ENCODE measurements around the gene TUBGCP6.
A peak's percentile ranks its signal among the peaks of the same experiment; 100 is the strongest.

The TUBGCP6 gene

GRCh38 chr22:50226063-50226874 is 18.6 kb downstream of the TUBGCP6 start:
- Mint-ChIP-seq H3K27ac (peak overlapping the region; percentile 39), H3K27me3 (ENCODE audit: low read depth, poor library complexity) (peaks cover 10% of the 10 kb centered on the region), H3K36me3 (ENCODE audit: low read depth) (peaks cover 23% of the 10 kb centered on the region), H3K9me3 (no peaks in the 10 kb centered on the region), H3K4me3 (no peak overlapping the region), H3K4me1 (peaks cover 5% of the 10 kb centered on the region)
- TF ChIP-seq, protein P1, sequence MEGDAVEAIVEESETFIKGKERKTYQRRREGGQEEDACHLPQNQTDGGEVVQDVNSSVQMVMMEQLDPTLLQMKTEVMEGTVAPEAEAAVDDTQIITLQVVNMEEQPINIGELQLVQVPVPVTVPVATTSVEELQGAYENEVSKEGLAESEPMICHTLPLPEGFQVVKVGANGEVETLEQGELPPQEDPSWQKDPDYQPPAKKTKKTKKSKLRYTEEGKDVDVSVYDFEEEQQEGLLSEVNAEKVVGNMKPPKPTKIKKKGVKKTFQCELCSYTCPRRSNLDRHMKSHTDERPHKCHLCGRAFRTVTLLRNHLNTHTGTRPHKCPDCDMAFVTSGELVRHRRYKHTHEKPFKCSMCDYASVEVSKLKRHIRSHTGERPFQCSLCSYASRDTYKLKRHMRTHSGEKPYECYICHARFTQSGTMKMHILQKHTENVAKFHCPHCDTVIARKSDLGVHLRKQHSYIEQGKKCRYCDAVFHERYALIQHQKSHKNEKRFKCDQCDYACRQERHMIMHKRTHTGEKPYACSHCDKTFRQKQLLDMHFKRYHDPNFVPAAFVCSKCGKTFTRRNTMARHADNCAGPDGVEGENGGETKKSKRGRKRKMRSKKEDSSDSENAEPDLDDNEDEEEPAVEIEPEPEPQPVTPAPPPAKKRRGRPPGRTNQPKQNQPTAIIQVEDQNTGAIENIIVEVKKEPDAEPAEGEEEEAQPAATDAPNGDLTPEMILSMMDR (IDR thresholded peaks at IDR 0.05): no peak
- no peak for DNase-seq

GRCh38 chr22:50225200-50225969 is 19.4 kb downstream of the TUBGCP6 start:
- Mint-ChIP-seq H3K27me3 (ENCODE audit: low read depth, poor library complexity) (peaks cover 7% of the 10 kb centered on the region), H3K9me3 (no peaks in the 10 kb centered on the region), H3K4me3 (no peak overlapping the region), H3K27ac (peak overlapping the region; percentile 39), H3K36me3 (ENCODE audit: low read depth) (peaks cover 29% of the 10 kb centered on the region), H3K4me1 (peaks cover 5% of the 10 kb centered on the region)
- TF ChIP-seq, protein P1 (IDR thresholded peaks at IDR 0.05): no peak
- DNase-seq: no peak

DNA sequence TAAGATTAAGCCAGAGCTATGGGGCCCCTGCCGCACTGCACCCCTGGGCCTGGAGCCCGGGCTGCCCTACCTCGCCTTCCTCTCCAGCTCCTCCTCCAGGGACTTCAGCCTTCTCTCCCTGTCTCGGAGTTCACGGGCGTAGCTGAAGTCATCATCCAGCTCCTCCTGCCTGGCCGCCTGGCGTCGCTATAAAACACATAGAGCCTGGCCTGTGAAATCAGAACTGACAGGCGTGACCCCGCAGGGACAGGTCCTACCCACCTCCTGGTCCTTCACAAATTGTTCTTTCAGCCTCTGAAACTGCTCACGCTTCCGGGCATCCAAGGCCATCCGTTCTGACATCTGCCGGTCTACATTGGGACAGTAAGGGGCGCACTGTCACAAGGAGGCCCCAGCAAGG is 20.8 kb downstream of the TUBGCP6 start:
- no peaks in the 10 kb centered on the region for H3K9me3 Mint-ChIP-seq
- no peak overlapping the region for H3K4me3 Mint-ChIP-seq

DNA sequence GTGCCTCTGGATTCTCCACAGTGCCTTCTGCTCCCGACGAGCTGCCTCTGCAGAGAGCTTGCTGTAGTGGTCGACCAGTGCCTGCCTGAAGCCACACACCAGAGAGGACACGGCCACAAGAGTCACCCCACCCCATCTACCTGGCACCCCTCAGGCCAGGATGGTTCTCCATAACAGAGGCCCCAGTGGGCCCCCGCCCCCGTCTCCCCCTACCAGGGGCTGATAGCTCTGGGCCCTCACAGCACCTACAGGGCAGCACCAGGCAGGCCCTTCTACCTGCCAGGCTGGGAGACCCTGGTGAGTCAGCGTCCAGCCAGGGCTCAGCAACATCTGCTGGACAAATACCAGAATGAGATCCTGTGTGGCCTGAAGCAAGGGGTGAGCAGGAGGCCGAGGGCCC is 22.3 kb downstream of the TUBGCP6 start:
- no peaks in the 10 kb centered on the region for H3K9me3 Mint-ChIP-seq
- DNase-seq: no peak
- H3K27ac Mint-ChIP-seq: no peak overlapping the region
- no peak overlapping the region for H3K4me3 Mint-ChIP-seq
- H3K36me3 Mint-ChIP-seq (ENCODE audit: low read depth): peaks cover 28% of the 10 kb centered on the region
- H3K4me1 Mint-ChIP-seq: peaks cover 5% of the 10 kb centered on the region
- peaks cover 7% of the 10 kb centered on the region for H3K27me3 Mint-ChIP-seq (ENCODE audit: low read depth, poor library complexity)
- TF ChIP-seq, protein P1 (IDR thresholded peaks at IDR 0.05): no peak

More for the DNA sequence above, 20.8 kb downstream of the TUBGCP6 start:
- Mint-ChIP-seq H3K27me3 (ENCODE audit: low read depth, poor library complexity) (peaks cover 7% of the 10 kb centered on the region), H3K36me3 (ENCODE audit: low read depth) (peaks cover 28% of the 10 kb centered on the region), H3K4me1 (peaks cover 5% of the 10 kb centered on the region), H3K27ac (peak overlapping the region; percentile 26)
- no peak for DNase-seq
- TF ChIP-seq, protein P1 (IDR thresholded peaks at IDR 0.05): no peak

DNA sequence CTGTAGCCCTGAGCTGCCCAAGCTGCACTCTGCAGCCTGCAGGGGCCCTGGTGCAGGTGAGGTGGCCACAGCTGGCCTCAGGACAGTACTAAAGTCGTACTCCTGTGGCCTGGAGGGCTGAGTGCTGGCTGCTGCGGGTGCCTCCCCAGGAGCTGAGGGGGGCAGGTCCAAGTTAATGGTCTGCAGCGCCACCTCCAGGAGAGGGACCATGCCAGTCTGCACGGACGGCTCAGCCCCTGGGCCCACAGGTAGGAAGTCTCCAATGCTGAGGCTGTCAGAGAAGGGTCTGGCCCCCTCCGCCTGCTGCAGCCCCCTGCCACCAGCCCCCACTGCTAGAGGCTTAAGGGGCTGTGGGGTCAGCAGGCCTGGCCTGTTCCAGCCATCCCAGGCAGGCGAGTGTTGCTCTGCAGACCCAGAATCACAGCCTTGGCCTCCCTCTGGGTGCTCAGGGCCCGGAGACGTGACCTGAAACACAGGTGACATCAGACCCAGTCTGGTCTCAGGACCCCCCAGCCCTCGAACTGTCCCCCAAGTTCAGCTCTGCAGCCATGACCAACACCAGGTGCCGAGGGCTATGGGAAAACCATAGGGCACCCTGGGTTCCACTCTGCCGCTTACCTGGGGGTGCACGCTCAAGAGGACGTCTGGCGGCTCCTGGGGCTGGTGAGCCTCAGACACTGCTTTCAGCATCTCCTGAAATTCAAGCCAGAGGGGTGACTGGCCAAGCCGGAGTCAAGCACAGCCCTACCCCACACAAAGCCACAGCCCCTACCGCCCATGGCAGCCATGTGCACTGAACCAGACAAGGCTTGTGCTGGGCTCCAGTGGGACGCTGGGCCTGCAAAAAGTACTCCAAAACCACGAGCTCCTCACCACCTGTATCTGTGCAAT is 23.2 kb downstream of the TUBGCP6 start:
- no peak for DNase-seq
- Mint-ChIP-seq H3K27ac (no peak overlapping the region), H3K27me3 (ENCODE audit: low read depth, poor library complexity) (peaks cover 7% of the 10 kb centered on the region), H3K9me3 (no peaks in the 10 kb centered on the region), H3K4me3 (no peak overlapping the region), H3K4me1 (peaks cover 5% of the 10 kb centered on the region), H3K36me3 (ENCODE audit: low read depth) (peaks cover 28% of the 10 kb centered on the region)
- TF ChIP-seq, protein P1 (IDR thresholded peaks at IDR 0.05): no peak

Data from nephron progenitor cell (in vitro differentiated cells).